GM19025 (cell line): ENCODE data around the gene CFAP299.
"Not testable (repeated sequence)": the region's sequence is repeated elsewhere in the genome, so short reads cannot be mapped to it uniquely, and the experiment has no call there.

Experiments used
- ATAC-seq: cut with Tn5 transposase; IDR thresholded peaks from one replicate; pipeline ENCODE4 v1.9.1; 2021; ENCODE audit warnings: mild to moderate bottlenecking, low read depth, moderate library complexity; ENCODE audit not compliant: unreplicated experiment

CFAP299 gene

DNA sequence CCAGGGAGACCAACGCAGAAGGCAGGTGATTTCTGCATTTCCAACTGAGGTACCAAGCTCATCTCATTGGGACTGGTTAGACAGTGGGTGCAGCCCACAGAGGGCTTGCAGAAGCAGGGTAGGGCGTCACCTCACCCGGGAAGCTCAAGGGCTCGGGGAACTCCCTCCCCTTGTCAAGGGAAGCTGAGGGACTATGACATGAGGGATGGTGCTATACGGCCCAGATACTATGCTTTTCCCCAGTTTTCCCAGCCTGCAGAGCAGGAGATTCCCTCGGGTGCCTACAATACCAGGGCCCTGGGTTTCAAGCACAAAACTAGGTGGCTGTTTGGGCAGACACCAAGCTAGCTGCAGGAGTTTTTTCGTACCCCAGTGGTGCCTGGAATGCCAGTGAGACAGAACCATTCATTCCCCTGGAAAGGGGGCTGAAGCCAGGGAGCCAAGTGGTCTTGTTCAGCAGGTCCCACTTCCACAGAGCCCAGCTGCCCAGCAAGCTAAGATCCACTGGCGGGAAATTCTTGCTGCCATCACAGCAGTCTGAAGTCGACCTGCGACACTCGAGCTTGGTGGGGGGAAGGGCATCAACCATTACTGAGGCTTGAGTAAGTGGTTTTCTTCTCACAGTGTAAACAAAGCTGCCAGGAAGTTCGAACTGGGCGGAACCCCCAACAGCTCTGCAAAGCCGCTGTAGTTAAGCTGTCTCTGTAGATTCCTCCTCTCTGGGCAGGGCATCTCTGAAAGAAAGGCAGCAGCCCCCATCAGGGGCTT lies 103.9 kb downstream of the CFAP299 start:
- ATAC-seq, result not testable (repeated sequence)

DNA sequence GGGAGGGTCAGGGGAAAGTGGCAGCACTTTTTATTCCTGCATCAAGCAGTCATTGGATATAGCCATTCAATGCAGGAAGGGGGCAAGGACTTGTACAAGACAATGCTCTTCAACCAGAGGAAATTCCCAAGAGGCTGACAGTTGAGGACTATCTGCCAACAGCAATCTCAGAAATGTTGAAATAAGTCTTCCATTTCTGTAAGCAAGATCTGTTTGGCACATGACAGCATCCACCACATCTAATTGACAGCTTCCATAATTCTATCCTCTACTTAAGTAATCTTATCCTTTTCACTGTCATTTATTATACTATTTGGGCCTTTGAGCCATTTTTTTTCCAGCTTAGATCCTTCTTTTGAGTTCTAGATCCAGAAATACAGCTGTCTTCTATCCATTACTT lies 110.7 kb downstream of the CFAP299 start:
- no peak for ATAC-seq

DNA sequence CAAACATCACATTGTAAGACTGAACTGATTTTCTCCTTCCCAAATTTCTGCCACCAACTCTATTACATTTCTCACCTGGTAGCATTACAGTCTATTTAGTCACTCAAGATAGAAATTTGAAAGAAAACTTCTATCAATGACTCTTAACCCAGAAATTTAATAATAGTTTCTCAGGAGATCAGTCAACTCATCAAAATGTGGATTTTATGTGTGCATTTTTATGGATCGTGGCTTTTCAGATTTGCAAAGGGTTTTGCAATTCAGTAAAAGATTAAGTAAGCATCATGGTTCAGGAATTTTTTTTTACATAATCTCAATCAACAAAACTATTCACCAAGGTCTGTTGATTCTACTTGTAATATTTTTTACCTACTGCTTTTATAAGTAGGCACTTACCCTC lies 111.1 kb downstream of the CFAP299 start:
- no peak for ATAC-seq

DNA sequence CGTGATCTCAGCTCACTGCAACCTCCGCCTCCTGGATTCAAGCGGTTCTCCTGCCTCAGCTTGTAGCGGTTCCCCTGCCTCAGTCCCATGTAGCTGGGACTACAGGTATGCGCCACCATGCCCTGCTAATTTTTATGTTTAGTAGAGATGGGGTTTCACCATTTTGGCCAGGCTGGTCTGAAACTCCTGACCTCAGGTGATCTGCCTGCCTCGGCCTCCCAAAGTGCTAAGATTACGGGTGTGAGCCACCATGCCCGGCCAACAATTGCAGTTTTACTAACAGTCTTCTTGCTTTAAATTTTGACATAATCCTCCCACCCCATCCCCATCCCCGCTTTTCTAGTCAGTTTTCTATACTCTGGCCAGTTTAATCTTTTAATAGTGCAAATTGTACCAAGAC lies 112.0 kb downstream of the CFAP299 start:
- no peak for ATAC-seq

DNA sequence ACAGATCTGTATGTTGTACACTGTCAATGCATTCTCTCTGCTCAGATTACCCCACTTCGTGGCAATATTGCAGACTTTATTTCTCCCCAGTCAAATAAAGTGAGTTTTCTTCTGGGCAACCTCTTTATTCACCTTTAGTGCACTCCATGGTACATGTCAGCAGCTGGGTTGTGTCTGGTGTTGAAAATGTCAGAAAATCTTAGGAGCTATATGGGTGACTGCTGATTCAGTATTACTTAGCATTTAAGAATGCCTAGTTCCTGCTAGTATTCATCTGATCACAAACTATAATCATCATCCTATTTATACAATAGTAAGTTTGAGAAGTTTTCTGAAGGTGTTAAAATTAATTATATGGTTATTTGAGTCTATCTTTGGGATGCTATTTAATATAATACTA lies 112.5 kb downstream of the CFAP299 start:
- no peak for ATAC-seq

DNA sequence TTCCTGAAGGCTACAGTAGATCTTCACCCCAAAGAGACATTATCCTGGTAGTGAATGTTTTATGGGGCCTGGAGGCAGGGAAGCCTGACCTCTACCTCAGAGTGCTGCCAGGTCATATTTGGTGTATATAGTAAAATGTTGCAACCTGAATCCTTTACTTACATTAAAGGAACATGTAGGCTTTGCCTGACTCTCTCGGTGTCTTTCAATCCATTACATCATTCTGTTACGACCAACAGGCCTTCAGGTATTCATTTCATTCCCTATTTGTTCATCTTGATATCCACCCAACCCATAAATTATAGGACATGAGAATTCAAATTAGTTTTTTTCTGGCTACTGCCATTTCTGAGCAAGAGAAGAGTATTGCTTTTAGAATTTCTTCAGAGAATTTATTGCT lies 116.5 kb downstream of the CFAP299 start:
- ATAC-seq, result no peak

DNA sequence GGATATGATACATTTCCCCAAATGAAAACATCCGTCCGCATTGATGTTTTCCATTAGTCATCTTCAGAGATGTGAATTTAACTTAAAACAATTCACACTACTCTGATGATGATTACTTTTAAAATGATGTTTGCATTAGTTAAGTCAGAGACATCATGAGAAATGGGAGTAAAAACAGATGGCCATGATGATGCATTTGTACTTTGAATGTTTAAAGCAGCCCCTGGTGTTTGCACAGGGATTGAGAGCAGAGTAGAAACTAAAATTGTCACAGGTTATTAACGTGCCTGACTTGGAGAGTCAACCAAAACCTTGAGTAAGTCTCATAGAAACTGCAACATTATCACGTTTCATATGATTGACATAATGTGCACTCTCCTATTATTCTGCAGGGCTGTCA lies 117.2 kb downstream of the CFAP299 start:
- no peak for ATAC-seq

DNA sequence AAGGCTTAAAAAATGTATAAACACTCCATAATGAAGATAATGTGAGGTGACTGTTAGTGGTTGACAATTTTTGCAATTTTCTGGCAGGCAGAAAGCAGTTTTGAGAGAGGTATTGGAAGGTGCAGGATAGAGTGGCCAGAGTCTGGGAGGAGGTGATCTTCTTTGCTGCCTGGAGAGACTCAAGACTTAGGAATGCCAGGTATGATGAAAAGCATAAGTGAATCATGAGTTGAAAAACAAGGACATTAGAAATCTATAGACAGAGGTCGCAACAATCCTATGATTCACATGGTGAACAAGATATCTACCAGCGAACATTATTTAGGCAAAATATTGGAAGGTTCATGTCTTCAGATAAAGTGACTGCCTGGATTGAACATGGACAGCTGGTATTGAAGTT lies 118.5 kb downstream of the CFAP299 start:
- ATAC-seq, result no peak

DNA sequence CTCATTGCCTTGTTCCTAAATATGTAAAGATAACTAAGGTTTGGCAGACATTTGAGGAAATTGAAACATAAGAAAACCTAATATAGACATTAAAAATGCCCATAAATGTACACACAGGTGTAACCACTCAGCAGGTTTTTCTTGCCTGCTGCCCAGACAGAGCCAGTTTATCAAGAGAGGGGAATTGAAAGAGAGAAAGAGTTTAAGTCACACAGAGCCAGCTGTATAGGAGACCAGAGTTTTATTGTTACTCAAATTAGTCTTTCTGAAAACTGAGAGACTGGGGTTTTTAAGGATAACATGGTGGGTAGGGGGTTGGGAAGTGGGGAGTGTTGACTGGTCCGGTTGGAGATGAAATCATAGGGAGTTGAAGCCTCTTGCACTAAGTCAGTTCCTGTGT lies 119.0 kb downstream of the CFAP299 start:
- ATAC-seq, result no peak

DNA sequence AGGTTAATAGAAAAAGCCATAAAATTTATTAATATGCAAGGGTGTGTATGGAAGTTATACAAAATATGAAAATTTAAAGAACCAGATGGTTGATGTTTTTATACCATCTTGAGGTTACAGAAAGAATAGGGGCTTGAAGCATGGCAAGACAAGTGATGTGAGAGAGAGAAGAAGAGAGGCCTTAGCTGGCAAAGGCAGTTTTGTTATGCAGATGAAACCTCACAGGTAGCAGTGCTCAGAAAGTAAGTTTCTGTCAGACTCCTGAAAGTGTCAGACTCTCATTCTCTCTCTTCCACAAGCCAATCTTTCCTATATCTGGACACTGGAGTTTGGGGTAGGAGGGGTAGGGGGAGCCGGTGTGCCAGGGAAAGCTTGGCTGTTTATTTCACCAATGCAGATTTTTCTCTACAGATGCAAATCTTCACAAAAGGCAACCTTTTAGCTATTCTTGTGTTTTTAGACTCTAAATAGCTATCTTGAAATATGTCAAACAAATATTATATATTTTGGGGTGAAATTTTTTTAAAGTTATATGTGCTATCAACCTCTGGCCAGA lies 124.5 kb downstream of the CFAP299 start:
- no peak for ATAC-seq

DNA sequence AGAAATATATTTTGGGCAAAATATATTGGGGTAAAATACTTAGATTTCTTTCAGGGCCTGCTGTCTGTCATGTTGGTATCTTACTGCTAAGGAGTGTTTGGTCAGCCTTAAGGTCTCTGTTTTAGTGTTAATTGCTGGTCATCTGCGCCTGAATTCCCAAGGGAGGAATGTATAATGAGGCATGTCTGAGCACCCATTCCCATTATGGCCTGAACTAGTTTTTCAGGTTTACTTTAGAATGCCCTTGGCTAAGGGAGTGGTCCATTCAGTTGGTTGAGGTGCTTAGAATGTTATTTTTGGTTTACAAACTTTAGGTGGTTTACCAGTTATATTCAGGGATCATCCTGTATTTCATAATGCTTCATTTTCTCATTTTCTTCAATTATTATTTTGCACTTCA lies 125.9 kb downstream of the CFAP299 start:
- ATAC-seq, result no peak

DNA sequence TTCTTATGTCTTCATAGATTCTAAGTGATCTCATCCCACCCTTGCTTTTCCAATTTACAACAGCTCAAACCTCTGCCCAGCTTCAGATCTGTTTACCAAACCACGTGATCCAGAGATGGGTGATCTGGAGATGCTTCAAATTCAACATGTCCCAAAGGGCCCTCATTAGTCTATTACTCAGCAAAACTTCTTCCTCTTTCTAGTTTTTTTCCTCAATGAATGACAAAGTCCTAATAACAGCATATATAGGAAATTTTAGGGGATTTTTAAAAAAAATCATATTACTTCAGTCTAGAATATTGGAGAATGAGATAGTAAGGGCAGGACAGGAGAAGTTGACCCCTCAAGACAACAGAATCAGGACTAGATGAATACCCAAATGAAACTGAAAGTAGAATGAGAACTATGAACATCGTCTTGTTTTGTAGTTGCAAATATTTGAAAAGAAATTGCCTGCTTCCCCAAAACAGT lies 127.1 kb downstream of the CFAP299 start:
- ATAC-seq, result peak; percentile 63

DNA sequence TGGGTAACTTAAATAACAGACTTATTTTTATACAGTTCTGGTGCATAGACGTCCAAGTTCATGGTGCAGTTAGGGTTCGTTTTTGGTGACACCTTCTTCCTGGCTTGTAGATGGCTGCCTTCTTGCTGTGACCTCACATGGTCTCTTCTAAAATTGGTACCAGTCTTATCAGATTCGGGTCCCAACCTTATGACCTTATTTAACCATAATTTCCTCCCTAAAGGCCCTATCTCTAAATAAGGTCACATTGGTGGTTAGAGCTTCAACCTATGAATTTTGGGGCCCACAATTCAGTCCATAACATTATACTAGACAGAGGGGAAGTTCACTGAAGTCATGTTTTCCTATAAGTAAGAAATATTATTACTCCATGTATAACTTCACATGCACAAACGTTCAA lies 128.0 kb downstream of the CFAP299 start:
- no peak for ATAC-seq

DNA sequence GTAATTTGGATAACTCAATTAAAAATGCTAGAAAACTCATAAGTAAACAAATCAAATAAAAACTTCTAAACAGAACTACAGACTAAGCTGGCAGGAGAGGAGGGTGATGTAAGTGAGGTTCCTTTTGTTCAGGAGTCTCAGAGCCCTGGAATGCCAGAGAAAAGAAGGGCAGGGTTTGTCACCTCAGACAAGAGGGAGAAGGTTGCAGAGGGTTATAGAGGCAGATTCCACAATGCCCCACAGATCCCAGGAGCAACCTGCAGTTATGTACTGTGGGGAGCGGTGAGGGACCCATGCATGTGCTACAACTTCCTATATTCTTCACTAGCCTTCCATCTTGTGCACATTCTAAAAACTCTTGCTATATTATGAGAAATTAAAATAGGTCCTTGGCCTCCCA lies 129.7 kb downstream of the CFAP299 start:
- no peak for ATAC-seq

DNA sequence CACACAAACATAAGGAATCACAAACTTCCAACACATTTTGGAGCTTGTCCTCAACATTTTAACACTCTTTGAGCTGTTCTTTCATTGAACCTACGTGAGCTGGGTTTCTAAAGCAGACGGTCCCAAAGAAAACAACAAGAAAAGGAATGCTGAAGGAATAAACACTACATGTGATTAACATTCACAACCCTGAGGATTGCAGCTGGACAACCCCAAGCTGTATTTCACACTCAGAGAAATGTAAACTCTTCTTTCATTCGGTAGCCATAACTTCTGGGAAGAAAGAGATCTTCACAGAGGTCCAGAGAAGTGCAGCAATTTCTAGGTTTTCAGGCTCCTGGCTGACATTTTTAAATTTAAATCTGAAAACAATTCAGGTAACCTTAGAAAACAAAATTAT lies 130.2 kb downstream of the CFAP299 start:
- no peak for ATAC-seq

DNA sequence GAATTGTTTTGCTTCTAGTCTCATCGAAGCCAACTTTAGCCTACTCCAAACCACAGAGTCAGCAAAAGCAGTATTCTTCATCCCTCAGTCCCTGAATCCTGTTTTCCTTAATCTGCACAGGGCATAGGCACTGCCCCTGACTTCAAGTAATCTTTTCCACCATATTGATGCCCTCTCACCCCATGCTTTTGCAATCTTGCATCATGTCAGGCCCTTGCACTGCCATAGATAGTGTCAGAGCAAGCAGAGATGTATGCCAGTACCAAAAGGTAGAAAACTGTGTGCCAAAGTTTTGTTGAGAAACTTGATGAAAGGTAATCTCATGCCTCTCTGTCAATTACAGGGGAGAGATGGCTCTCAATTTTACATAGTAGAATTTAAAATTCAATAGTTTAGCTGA lies 131.1 kb downstream of the CFAP299 start:
- ATAC-seq, result no peak

DNA sequence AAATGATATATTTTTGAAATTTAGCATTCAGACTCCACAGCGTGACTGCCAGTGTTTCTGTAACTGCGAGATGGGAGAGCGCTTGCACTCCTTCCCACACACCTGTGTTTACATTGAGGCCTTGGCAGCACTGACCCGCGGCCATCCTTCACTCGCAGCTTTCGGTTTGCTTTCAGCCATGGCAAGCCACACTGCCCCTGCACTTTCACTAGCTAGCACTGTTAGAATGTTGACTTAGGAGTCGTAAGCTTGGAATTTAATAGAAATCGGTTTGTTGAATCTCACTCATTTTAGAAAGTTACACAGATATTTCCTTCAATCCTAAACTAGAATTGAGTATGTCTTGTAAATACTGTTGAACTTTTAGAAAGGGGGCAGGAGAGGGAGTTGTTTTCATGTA lies 136.2 kb downstream of the CFAP299 start:
- ATAC-seq, result no peak

DNA sequence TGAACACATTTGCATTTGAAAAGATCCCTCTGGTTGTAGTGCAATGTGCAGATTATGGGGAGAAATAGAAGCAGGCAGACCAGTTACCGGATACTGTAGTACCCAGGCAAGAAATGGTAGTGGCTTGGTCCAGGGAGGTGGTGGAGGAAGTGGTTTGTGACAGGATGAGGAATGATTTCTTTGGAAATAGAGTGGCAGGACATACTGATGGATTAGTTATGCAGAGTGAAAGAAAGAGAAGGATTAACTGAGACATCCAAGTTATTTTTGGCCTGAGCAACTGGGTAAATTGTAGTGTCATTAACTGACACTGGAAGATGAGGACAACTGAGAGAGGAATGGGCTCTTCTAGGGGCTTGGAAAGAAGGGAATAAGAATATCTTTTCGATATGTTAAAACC lies 139.7 kb downstream of the CFAP299 start:
- no peak for ATAC-seq

DNA sequence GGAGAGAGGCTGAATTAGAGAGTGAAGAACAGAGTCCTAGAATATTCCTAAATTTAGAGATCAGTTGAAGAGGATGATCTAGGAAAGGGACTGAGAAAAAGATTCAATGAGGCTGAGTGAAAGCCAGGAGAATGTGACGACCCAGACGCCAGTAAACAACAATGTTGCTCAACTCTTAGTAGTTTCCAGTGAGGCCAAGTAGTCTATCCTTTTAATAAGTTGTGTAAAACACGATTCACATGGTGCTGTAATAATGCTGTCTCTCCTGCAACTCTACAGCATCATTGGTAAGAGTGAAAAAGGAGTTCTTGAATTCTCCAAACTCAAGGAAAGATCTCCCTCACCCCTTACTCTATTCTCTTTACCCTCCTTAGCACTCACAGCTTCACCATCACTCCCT lies 140.3 kb downstream of the CFAP299 start:
- no peak for ATAC-seq

DNA sequence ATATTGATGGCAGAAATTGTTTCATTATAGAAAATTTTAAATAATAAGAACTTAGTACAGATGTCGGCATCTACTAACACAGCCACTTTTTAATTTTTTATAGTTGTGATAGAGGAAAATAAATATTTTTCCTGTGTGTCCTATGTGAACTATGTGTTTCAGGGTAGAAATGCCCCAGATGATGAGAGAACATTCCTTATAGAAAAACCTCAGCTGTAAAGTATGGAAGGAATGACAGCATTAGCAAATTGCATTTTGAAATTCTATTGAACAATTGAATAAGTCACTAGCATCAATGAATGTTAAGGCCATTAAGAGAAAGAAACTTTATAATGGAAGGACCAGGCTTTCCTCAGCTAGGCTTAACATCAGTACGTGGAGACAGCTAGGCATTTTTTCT lies 149.2 kb downstream of the CFAP299 start:
- no peak for ATAC-seq

DNA sequence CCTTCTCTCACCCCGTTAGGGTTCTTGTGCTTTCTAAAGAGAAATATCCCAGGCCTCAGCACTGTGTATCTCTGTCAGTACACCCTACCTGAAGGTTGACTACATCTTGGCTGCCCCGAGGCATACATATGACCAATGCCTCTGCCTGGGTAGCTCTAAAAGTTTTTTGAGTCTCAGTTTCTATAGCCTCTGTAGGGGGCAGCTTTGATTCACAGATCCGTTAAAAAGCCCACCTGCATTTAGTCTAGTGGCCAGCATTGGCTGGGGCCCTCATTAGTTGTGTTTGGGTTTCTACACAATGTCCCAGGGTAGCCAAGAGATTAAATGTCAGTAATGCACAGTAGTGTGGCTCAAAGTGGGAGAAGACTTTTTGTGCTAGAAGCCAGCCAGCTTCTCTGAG lies 151.1 kb downstream of the CFAP299 start:
- ATAC-seq, result no peak

DNA sequence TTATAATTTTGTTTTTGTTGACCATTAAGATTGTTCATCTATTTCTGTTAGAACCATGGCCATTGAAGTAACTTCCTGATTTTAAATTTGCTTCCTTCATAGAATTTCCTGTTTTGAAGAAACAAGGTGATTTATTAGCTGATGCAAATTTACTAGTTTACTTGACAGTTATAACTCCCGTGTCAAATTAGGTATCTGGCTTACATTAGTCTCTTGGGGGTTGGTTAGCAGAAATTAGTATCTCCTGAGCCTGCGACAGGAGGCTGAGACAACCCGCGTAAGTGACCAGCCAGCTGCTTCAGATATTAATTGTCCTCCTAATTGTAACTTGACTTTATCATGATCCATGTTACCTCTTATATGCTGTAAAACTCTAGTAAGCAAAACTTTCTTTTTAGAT lies 154.3 kb downstream of the CFAP299 start:
- ATAC-seq, result no peak
